SH-SY5Y (cell line): ENCODE data around the gene CAPZA1.

Source experiments
- GATA2 ChIP-seq: IDR thresholded peaks from 2 replicates; pipeline ENCODE4 v1.6.1; 2011; ENCODE audit warnings: mild to moderate bottlenecking, low read depth, low read length
- GATA3 ChIP-seq: IDR thresholded peaks from 2 replicates; pipeline ENCODE4 v1.6.1; 2011; ENCODE audit warnings: low read depth, mild to moderate bottlenecking, low read length, moderate library complexity

GRCh38 chr1:112674440-112674985 lies 54.9 kb downstream of the CAPZA1 start, which contains the start of gene MOV10:
- TF ChIP-seq GATA2 = no peak
- TF ChIP-seq GATA3 = no peak
